ENCODE results near the gene CIAO2B.

Gene CIAO2B

GRCh38 chr16:66943426-66944053 is 9.3 kb upstream of the CIAO2B start:
- TF ChIP-seq CTCF (IDR thresholded peaks at IDR 0.05; ENCODE audit: low read depth, low read length): no peak

GRCh38 chr16:66942981-66943380 is 8.8 kb upstream of the CIAO2B start:
- peaks cover 30% of the 10 kb centered on the region for H3K36me3 ChIP-seq
- no peaks in the 10 kb centered on the region for H3K27me3 ChIP-seq
- TF ChIP-seq CTCF (IDR thresholded peaks at IDR 0.05; ENCODE audit: low read depth, low read length): no peak
- no peaks in the 10 kb centered on the region for H3K9me3 ChIP-seq
- H3K4me1 ChIP-seq: no peaks in the 10 kb centered on the region
- no peak for DNase-seq
- no peak overlapping the region for H3K4me3 ChIP-seq (ENCODE audit: low read depth, low read length)

More at GRCh38 chr16:66943426-66944053, 9.3 kb upstream of the CIAO2B start:
- no peak for DNase-seq
- peaks cover 30% of the 10 kb centered on the region for H3K36me3 ChIP-seq
- H3K4me3 ChIP-seq (ENCODE audit: low read depth, low read length): no peak overlapping the region
- H3K27me3 ChIP-seq: no peaks in the 10 kb centered on the region
- H3K4me1 ChIP-seq: no peaks in the 10 kb centered on the region; the same call in 1 of the 2 replicates
- no peaks in the 10 kb centered on the region for H3K9me3 ChIP-seq

GRCh38 chr16:66940236-66940635 is 6.0 kb upstream of the CIAO2B start:
- Histone ChIP-seq H3K9me3 (no peaks in the 10 kb centered on the region), H3K4me3 (ENCODE audit: low read depth, low read length) (no peak overlapping the region), H3K27me3 (no peaks in the 10 kb centered on the region), H3K36me3 (peaks cover 30% of the 10 kb centered on the region), H3K4me1 (no peaks in the 10 kb centered on the region)
- TF ChIP-seq CTCF (IDR thresholded peaks at IDR 0.05; ENCODE audit: low read depth, low read length): no peak
- no peak for DNase-seq

- TF ChIP-seq CTCF (IDR thresholded peaks at IDR 0.05; ENCODE audit: low read depth, low read length): no peak
- Histone ChIP-seq H3K9me3 (no peaks in the 10 kb centered on the region), H3K36me3 (peaks cover 30% of the 10 kb centered on the region), H3K4me3 (ENCODE audit: low read depth, low read length) (no peak overlapping the region), H3K27me3 (no peaks in the 10 kb centered on the region), H3K4me1 (no peaks in the 10 kb centered on the region)
- DNase-seq: no peak
Measured at GRCh38 chr16:66939366-66939765, 5.2 kb upstream of the CIAO2B start.

GRCh38 chr16:66937725-66938337 is 3.6 kb upstream of the CIAO2B start:
- Histone ChIP-seq H3K27me3 (no peaks in the 10 kb centered on the region), H3K36me3 (peaks cover 28% of the 10 kb centered on the region), H3K9me3 (no peaks in the 10 kb centered on the region), H3K4me3 (ENCODE audit: low read depth, low read length) (no peak overlapping the region), H3K4me1 (no peaks in the 10 kb centered on the region)
- DNase-seq: no peak
- TF ChIP-seq CTCF (IDR thresholded peaks at IDR 0.05; ENCODE audit: low read depth, low read length): no peak

- Histone ChIP-seq H3K27me3 (no peaks in the 10 kb centered on the region), H3K9me3 (no peaks in the 10 kb centered on the region), H3K4me3 (ENCODE audit: low read depth, low read length) (no peak overlapping the region), H3K36me3 (peaks cover 21% of the 10 kb centered on the region), H3K4me1 (no peaks in the 10 kb centered on the region)
- no peak for DNase-seq
- no peak for TF ChIP-seq CTCF (IDR thresholded peaks at IDR 0.05; ENCODE audit: low read depth, low read length)
Measured at GRCh38 chr16:66936889-66937554, 2.8 kb upstream of the CIAO2B start.

Data from BE2C (cell line).